ENCODE results near the gene CACNA1D.

- TF ChIP-seq CTCF (IDR thresholded peaks at IDR 0.05) (no peak), POLR2A (IDR thresholded peaks at IDR 0.05) (no peak)
These were observed 341.9 kb downstream of the CACNA1D start for GRCh38 chr3:53836084-53836872.
